Left cardiac atrium (tissue), 4 donors: ENCODE measurements around the gene PITX1. TPM values are rescaled to one million over a fixed set of nuclear protein-coding genes. Genes with fewer than 3 reads are reported as not detected.
A peak's percentile ranks its signal among the peaks of the same experiment; 100 is the strongest.
"Not testable (repeated sequence)": the region's sequence is repeated elsewhere in the genome, so short reads cannot be mapped to it uniquely, and the experiment has no call there.

ENCODE experiments used
- ATAC-seq, 2 donors: fragments of 200-7000 bp; cut with Tn5 transposase; one replicate each; pipeline ENCODE4 v1.9.1; 2020; ENCODE audit warnings: mild to moderate bottlenecking in 2 of 2, moderate library complexity in 2 of 2
- DNase-seq: peaks from one replicate; pipeline ENCODE4 v3.0.0-alpha.2; 2020
- intact Hi-C, 2 donors: fragments of 100-400 bp; cut with DNase I; formaldehyde crosslinking; loops; one replicate each; pipeline versions ENCODE4 v1.14.1 to v1.15.1; 2022 to 2023
- total RNA-seq, 2 donors: library from RNA; stranded (reverse); fragmentation: NEBNext Ultra II Directional; extraction: Animal tissue kit (Norgen Biotek cat#: 25700); gene quantifications; one replicate each; pipeline ENCODE4 v1.2.1, GENCODE V29; 2021
- donor health status: DM: no; HTN: yes; CAD: no.
- donor health status: DM: no; HTN: yes; CAD: no; lungs with severe emphysema.
- donor health status: DM: yes; HTN: yes; CAD: no.
- donor health status: Dilated cardiomyopathy.

PITX1 gene
- total RNA-seq, 2 donors from 2014 or later = not detected

DNA sequence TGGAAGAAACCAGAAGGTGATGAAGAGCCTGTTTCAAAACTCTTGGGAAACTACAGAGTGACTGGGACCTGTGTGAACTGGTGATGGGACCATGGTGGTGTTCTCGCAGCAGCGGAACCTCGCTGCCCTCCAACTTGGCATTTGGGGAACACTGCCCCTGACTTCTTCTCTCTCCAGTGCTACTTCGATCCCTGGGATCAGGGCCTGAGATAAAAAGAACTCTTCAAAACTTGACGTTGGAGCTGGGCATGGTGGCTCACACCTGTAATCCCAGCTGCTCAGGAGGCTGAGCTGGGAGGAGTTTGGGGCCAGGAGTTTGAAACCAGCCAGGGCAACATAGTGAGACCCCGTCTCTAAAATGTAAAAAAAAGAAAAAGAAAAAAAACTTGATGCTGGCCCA is 18.1 kb downstream of the PITX1 start:
- ATAC-seq (no peak), DNase-seq (no peak)
- intact Hi-C loops = no loop called here

DNA sequence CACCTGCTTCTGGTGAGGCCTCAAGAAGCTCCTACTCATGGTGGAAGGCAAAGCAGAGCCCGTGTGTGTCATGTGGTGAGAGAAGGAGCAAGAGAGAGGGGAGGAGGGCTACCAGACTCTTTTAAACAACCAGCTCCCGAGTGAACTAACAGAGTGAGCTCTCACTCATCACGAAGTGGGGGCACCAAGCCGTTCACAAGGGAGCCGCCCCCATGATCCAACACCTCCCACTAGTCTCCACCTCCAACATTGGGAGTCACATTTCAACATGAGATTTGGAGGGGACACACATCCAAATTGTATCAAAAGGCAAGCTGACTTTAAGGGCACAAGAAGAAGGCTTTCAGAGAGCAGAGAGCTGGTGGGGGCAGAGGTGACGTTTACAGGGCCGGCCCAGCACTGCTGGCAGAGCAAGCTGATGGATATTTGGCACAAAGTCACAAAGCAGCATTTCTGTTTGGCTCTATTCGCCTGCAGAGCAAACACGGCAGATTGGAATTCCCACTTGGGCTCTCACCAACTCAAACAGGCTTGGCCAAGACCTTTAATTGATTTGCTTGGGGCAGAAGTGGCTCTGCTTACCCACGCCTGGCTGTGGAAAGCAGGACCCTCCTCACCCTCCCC is 20.0 kb downstream of the PITX1 start:
- intact Hi-C loops = no loop called here
- DNase-seq (no peak), ATAC-seq (peak; percentile 35 to 42)

DNA sequence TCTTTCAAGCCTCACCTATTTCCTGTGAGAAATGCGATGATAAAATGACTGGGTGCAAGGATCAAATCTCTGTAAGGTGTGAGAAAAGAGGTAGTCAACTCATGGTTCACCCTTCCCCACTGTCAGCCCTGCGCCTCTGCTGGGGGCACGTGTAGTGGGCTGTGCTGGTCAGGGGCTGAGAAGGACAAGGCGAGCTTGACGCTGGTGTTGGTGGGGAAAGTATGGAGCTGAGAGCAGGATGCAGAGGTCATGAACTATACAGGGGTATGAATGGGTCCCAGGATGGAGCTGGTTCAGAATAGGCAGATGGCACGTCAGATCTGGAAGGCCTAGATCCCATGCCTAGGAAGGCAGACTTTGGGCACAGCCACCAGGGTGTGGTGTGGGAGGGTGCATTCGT is 20.6 kb downstream of the PITX1 start:
- ATAC-seq (no peak), DNase-seq (no peak)
- intact Hi-C loops = no loop called here

DNA sequence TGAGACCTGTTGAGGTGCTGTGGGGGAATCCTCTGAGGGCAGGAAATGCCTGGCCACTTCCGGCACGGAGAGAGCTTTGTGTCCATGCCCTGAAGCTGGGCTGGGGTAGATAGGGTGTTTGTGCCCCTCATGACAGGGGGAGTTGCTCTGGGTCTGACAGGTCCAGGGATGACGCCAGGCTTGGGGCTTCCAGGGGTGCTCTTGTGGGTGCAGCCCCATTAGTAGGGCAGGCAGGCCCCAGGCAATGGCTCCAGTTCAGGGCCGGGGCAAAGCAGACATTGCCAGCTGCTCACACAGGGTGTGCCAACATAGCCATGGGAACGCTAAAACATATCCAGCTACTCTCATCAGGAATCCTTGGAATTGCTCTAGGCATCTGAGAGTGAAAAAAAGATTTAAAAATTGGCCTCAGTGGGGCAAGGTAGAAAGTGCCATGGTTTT is 21.1 kb downstream of the PITX1 start:
- ATAC-seq (peak in 1 of 2 donors; percentile 44), DNase-seq (no peak)
- intact Hi-C loops = no loop called here

DNA sequence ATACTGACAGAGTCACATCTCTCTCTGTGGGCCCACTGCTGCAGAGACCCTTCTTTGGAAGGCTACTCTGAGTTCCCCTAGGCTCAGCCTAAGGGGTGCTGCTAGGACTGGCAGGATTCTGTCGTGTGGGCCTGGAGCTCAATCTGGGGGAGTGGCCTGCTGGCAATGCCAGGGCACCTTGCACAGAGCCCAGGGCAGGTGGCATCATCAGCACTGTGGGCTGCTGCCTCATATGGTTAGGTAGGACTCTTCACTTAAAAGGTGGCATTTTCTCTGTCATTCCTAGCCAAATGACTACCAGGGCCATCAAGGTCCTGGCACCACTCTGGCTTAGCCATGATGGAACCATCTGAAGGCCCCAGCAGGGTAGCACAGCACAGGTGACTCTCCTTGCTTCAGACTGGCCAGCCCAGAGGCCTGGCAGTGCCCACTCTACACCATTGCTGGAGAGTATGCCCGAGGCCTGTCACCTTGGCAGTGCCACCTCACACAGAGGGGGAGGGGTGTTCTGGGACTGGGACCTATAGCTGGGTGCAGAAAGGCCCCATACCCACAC is 21.9 kb downstream of the PITX1 start:
- ATAC-seq = no peak
- intact Hi-C loops = no loop called here
- DNase-seq = no peak

DNA sequence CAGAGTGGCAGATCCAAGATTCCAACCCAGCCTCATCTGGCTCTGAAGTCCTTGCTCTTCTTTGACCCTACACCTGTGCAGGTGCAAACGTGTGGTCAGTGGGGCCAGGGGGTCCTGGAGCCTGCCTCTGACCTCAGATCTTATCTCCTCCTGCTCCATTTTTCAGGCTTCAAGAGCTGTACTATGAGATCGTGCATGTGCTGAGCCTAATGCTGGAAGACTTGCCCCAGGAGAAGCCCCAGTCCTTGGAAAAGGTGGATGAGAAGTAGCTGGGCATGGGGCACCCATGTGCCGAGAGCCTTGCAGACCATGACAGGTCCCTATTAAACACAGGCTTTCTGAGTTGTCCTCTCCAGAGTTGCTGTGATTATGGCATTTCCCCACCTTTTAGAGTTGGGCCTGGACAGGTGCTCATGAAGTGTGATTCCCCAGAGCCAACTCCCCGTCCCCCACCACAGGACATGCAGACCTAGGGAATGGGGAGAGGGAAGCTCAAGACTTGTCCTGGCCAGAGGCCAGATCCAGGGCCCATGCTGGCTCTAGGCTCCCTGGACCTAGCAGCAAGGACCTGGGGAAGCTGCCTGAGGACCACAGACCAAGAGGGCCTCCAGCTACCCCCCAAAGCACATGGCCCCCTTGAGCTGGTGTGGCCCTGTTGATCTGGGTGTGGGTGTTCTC is 22.5 kb downstream of the PITX1 start:
- no peak for DNase-seq
- intact Hi-C loops = no loop called here

DNA sequence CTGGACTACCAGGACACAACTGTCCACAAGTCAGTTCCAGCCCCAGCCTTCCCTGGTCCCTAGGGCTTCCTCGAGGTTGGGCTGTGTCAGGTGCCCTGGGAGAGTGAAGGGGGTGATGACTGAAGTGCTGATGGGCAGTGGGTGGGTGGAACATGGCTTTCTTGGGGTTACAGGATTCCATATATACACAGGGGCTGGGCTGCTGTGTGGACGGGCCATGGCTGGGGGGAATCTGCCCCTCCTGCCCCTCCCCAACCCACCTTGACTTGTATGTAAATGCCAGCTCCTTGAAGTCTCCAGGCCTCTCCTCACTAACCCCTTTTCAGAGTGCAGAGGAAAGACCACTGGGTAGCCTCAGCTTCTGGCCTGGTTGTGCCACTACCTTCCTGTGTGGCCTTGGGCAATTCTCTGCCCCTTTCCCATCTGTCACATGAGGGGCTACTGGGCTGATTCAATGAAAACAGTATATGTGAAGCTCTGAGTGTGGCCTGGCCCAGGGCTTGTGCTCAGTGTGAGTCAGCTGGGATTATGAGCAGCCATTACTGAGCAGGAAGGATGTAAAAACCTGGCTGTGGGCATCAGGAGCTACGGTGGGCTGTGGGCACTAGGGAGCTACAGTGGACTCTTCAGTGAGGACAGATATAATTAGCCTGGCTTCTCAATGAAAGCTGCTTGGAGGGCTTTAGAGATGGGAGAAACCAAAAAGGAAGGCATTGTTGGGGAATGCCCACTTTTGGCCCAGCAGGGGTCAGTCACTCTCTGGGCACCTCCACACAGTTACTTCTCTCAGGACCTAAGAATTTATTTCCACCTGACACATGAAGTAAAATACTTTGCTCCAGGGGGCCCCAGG is 23.3 kb downstream of the PITX1 start:
- ATAC-seq = no peak
- no peak for DNase-seq
- intact Hi-C loops = no loop called here

More for the DNA sequence above, 22.5 kb downstream of the PITX1 start:
- ATAC-seq = no peak

DNA sequence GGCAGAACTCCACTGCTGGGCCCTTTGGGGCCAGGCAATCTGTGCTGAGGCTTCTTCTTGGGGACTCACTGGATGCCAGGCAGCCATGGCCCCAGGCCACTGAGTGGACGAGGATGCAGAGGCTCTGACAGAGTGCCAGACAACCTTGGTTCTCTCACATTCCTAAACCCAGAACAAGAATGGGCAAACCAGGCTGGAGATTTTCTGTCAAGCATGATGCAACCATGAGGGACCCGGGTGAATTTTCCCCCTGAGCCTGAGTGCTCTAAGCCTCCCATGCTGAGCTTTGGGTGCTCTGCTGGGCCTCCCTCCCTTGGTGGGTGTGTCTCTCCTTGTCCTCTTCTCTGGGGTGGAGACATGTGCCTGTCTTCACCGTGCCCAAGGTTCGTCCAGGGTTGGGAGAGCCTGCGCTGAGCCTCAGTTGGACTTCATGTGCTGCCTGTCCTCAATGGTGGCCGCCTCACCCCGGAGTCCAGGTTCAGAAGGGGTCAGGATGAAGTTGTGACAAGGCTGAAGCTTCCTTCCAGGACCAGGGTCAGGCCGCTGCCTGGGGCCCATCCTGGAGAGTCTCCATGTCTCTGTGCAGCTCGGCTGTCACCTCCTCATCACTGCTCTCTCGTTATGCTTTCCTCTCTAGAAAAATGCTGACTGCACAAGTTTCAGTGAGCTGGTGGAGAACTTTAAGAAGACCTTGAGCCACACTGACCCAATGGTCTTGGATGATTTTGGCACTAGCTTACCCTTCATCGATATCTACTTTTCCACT is 24.1 kb downstream of the PITX1 start:
- DNase-seq = no peak
- intact Hi-C loops = no loop called here
- ATAC-seq = no peak

DNA sequence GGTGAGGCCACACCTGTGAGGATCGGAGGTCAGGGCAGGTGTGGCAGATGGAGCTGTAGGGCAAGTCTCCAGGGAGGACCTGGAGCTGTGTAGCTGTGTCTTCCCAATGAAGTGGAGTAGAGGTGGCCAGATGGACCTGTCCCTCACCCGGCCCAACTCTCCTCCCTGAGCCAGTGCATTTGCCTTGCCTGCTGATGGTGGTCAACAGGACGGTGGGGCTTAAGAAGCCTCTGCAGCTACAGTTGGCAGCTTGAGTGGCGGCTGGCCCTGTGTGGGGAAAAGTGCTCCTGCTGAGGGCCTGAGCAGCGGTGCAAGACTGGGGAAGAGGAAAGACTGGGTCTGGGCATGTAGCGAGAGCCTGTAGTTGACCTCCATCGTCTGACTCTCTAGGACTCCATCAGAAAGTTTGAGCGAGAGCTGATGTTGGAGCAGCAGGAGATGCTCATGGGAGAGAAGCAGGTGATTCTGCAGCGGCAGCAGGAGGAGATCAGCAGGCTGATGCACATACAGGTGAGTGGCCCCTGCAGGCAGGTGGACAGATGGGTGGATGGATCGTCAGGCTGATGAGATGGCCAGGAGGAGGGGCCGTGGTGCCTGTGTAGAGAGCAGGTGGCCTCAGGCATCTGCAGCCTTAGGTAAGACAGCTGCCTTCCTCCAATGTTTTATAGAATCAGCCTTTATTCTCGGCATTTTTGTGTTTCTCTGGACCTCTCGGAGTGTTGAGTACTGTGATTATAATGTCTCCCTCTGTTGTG is 24.9 kb downstream of the PITX1 start:
- ATAC-seq (no peak), DNase-seq (no peak)
- intact Hi-C loops = no loop called here

DNA sequence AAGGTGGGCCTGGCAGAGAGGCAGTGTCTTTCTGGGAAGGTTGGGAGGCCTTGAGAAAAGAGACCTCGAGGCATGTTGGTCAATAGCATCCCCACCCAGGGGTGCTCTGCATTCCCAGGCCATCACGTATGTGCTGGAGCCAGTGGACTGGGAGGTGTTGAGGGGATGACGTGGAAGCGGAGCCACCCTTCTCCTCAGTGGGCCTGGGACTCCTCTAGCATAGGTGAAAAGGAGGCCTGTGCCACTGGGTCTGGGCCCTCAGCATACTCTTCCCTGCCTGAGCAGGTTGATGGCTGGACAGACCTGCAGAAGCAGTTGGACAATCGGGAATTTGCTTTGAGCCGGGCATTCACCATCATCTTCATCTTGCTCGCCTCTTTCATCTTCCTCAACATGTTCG is 25.5 kb downstream of the PITX1 start:
- no peak for ATAC-seq
- intact Hi-C loops = no loop called here
- no peak for DNase-seq

DNA sequence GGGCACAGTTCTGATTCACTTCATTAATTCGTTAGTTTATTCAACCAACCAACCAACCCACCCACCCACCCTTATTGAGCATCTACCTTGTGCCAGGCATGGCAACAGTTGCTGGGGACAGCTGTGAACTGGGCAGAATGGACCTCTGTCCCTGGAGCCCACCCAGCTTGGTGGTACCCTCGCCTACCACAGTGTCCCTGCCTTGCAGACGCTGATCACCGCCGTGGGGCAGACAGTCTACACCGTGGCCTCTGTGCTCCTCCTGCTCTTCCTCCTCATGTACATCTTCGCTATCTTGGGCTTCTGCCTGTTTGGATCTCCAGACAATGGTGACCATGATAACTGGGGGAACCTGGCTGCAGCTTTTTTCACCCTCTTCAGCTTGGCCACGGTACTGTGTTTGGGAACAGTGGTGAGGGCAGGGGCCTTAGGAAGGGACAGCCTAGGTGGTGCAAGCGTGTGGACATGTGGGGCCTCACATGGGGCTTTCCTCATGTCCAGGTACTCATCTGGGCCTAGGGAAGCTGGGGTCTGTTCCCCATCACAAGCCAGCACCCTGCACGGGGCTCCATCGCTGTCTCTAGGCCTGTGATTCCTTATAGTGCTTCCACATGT is 26.2 kb downstream of the PITX1 start:
- intact Hi-C loops = no loop called here
- no peak for ATAC-seq
- no peak for DNase-seq

DNA sequence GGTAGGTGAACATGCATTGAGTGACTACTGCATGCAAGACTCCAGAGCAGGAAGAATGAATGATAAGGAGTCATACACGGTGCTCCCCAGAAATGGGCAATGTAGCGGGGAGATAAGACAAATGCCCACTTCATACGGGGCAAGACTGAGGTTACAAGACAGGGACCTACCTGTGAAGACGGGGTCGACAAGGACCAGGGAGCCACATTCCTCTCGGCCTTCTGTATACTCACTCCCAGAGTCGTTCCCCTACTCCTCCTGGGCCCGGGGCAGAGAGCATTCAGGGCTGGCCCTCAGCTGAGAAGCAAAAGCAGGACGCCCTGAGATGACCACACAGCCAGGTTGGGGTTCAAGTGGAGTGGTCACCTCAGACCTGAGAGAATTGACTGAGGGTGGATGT is 26.7 kb downstream of the PITX1 start:
- intact Hi-C loops = no loop called here
- DNase-seq (no peak), ATAC-seq (no peak)

DNA sequence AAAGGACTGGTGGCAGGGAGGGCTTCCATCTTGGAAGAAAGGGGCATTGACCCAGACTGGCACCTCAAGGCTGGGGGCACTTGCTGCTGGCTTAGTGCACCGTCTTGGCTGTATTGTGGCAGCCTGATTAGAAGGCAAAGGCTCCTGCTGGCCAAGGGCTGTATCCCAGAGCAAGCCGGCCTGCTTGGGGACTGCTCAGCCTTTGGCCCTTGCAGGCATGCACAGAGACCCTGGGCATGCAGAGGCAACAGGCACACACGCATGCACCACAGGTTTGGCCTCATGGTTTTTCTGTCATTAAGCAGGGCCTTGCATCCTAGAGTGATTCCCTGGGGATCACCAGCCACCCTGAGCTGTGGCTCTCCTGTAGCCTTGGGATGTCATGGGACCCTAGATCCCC is 29.0 kb downstream of the PITX1 start:
- intact Hi-C loops = no loop called here
- ATAC-seq (no peak), DNase-seq (no peak)

DNA sequence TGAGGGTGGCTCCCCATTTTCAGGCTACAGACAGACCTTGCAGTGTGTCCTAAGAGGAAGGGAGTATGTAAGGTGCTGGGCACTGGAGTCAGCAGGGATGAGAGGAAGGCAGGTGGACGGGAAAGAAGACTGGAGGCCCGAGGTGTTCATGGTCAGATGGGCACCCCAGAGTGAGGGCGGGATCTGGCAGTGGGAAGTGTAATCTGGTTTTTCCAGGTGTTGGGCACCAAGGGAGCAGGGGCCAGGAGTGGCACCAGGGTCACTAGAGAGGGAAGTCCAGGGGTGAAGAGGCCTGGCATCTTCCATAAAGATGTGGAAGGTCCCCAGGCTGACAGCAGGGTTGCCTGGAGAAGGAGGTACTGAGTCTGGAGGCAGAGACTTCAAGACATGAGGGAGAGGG is 29.7 kb downstream of the PITX1 start:
- intact Hi-C loops = no loop called here
- DNase-seq = no peak
- no peak for ATAC-seq

DNA sequence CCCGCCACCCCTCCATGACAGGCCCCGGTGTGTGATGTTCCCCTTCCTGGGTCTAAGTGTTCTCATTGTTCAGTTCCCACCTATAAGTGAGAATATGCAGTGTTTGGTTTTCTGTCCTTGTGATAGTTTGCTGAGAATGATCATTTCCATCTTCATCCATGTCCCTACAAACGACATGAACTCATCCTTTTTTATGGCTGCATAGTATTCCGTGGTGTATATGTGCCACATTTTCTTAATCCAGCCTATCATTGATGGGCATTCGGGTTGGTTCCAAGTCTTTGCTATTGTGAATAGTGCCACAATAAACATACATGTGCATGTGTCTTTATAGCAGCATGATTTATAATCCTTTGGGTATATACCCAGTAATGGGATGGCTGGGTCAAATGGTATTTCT is 36.0 kb downstream of the PITX1 start:
- ATAC-seq, intact Hi-C loops, DNase-seq: not testable (repeated sequence)

DNA sequence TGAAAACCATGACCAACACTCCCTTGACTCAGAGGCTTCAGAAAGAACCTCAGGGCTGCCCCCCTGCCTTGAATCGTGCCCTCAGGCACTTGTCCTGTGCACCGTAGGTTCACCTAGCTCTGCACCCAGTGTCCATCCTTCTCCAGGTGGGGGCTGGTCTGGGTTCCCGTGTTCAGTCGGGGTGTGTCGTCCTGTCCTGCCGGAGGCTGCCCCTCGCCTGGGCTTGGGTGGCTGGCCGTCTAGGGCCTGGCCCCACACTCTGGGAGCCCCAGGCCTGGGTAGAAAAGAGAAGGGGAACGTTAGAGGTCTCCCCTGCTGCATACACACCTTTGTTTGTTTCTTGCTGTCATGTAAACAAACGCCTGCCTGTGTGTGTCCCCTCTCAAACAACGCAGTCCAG is 37.0 kb downstream of the PITX1 start:
- ATAC-seq = no peak
- no peak for DNase-seq
- intact Hi-C loops = no loop called here

DNA sequence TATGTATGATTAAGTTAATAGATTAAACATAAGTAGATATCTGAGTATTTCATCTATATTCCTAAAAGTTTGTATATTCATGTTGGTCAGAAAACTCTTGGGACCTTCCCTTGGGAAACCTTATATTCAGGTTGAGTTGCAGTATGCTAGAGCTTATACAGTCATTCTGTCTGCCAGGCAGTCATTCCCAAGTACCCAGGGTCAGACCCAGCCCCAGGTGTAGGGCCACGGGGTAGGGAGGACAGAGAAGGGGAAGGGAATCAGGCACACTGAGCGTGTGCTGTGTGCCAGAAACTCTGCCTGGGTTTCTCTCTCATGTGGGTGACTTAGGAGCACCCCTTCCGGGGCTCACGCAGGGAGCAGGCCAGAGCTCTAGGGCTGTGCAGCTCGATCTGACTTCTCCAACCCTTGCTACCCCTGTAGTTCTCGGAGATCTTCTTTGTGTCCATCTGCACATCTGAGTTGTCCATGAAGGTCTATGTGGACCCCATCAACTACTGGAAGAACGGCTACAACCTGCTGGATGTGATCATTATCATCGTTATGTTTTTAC is 38.1 kb downstream of the PITX1 start:
- no peak for ATAC-seq
- intact Hi-C loops = no loop called here

More for the DNA sequence above, 38.1 kb downstream of the PITX1 start:
- no peak for DNase-seq
